Umbilical cord (tissue), 2 donors: ENCODE data around the gene HSPA4. TPM values are rescaled to one million over a fixed set of nuclear protein-coding genes. Genes with fewer than 3 reads are reported as not detected.
"Not testable (repeated sequence)": the region's sequence is repeated elsewhere in the genome, so short reads cannot be mapped to it uniquely, and the experiment has no call there.

Source experiments
- DNase-seq: peaks from one replicate; pipeline ENCODE4 v3.0.0-alpha.2; 2015; ENCODE audit warnings: low spot score
- total RNA-seq: library from RNA; depleted of rRNA; stranded (reverse); fragments of >200 nt; gene quantifications from one replicate; pipeline ENCODE4 v1.2.3, GENCODE V29; 2014; ENCODE audit warnings: low replicate concordance; ENCODE audit not compliant: insufficient read depth

Gene HSPA4
- total RNA-seq, 1 donor from 2014 or later = 82.3 TPM

- DNase-seq = no peak
Measured at GRCh38 chr5:133050521-133050920, 1.3 kb upstream of the HSPA4 start.

DNA sequence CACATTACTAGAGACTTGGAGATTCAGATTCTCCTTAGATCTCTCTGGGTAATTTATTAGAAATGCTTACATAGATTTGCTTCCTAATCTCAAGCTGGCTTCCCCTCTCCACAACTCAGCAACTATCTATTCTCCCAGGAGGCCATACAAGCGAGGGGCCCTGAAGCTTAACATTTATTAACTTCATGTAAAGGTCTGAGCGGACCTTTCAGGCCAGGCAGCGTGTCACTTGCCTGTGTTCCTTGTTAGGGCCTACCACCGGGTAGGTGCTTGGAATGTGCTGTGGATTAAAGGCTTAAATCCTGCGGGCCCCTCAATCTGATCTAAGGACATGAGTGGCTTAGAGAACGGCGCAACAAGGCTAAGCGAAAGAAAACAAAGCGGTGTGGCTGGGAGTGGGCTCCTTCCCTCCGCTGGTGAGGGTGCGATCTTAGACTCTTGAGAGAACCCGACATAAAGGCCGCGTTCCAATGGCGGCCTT, 712 bp upstream of the HSPA4 start:
- DNase-seq = no peak

DNA sequence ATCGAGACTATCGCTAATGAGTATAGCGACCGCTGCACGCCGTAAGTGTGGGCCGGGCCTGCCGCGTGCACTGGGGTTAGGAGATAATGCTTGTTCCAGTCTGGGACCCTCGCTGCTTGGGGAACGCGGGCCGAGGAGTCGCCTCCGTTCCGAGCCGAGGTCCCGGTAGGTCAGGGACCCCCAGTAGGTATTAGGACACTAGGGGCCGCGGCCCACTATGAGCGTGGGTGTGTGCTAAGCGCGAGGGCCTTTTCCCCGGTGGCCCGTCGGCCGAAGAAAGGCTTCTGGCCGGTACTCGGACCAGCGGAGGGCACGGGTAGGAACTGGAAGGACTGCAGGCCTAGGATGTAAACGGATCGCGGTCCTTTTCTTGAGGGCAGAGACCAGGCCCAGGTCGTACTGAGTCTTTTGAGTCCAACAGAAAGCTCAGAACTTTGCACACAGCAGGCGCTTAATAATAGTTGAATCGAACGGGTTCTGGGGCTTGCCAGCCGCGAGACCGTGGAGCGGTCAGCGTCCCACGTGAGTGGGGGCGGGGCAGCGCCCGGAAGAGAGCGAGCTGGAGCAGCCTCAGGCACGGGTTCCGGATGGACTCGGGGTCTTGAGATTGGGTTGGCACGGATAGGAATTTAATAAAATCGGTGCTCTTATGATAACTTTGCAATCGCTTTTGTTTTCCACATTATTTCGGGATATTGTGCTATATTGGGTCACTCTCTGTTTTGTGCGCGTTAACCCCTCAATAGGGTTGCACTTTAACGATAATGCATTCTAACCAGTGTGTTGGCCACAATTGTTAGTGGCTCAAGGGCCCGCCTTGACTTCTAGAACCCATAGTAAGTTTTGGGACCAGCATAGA, 733 bp downstream of the HSPA4 start:
- peak; percentile 48 for DNase-seq

DNA sequence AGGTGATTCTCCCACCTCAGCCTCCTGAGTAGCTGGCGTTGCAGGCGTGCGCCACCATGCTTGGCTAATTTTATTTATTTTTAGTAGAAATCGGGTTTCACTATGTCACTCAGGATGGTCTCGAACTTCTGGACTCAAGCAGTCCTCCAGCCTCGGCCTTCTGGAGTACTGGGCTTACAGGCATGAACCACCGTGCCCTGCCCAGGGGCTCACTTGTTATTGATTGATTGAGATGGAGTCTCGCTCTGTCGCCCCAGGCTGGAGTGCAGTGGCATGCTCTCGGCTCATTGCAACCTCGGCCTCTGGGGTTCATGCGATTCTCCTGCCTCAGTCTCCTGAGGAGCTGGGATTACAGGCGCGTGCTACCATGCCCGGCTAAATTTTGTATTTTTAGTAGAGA, 1.6 kb downstream of the HSPA4 start:
- DNase-seq = no peak

- no peak for DNase-seq
Measured at GRCh38 chr5:133054697-133055471, 3.1 kb downstream of the HSPA4 start.

DNA sequence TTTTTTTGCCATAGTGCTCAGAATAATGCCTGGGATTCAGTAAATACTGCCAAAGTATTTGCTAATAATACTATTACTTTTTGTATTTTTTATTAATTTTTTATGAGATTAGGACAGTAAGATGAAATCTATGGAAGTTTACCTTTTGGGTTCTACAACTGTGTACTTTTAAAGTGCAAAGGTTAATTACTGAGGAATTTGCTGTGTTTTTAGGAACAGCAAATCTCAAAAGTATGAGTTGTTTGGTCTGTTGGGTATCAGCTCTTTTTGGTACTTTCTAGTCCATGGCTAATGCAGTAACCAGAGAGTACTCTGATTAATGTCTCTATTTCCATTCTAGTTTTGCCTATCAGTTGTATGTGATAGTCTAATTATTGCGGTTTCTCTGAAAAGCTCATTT, 5.1 kb downstream of the HSPA4 start:
- no peak for DNase-seq

GRCh38 chr5:133059621-133060020, 7.8 kb downstream of the HSPA4 start:
- DNase-seq = no peak

DNA sequence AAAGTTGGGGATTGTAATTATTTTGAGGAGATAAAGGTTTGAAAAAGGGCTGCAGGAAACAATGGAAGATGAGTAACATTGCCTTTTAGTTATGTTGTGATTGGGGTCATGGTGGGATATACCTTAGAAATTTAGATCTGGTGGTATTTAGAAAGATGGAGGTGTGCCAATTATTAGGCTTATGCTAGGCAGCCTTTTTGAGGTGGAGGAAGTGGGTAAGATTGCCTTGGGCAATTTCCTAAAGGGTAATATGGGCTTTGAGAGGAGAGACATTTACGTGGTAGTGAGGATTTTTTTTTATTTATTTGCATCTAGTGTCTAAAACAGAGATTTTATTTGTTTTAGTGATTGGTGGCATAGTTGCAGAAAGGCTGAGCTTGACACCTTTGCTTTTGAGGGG, 10.5 kb downstream of the HSPA4 start:
- no peak for DNase-seq

DNA sequence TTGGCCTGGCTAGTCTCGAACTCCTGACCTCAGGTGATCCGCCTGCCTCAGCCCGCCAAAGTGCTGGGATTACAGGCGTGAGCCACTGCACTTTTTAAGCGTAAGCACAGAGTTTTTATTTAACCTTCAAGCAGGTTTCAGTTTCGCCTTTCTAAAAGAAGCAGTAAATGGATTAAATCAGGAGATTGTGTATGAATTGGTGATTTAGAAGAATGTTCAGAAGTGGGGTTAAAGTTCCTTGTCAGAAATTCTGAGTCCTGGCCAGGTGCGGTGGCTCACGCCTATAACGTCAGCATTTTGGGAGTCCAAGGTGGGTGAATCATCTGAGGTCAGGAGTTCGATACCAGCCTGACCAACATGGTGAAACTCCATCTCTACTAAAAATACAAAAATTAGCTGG, 12.2 kb downstream of the HSPA4 start:
- no peak for DNase-seq

GRCh38 chr5:133065471-133065870, 13.7 kb downstream of the HSPA4 start:
- DNase-seq = peak; percentile 66

- no peak for DNase-seq
Measured at GRCh38 chr5:133066045-133066444, 14.2 kb downstream of the HSPA4 start.

DNA sequence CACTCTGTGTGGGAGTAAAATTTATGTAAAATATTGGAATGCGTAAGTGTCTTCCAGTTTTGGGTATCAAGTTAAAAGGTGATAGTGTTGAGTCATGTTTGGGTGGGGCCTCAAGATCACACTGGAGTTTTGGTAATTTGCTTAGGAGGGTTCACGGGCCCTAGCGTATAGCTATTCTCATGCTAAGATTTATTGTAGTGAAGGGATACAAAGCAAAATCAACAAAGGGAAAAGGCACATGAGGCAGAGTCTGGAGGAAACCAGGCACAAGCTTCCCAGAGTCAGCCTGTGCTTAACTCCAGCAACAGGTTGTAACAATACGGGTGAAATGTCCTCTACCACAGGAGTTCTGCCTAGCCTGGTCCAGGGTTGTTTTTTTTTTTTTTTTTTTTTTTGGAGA, 20.2 kb downstream of the HSPA4 start:
- no peak for DNase-seq

- peak; percentile 18 for DNase-seq
Measured at GRCh38 chr5:133075572-133076536, 24.0 kb downstream of the HSPA4 start.

DNA sequence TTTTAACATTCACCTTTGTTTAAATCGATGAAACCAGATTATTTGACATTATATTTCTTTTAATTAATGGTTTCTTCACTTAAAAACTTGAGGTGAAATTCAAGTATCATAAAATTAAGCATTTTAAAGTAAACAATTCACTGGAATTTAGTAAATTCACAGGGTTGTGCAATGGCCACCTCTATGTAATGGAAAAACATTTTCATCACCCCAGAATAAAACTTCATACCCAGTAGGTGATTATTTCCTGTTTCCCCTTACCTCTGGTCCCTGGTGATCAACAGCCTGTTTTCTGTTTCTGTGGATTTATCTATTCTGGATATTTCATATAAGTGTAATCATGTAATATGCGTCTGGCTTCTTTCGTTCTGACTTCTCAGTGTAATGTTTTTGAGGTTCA, 27.2 kb downstream of the HSPA4 start:
- DNase-seq = no peak

DNA sequence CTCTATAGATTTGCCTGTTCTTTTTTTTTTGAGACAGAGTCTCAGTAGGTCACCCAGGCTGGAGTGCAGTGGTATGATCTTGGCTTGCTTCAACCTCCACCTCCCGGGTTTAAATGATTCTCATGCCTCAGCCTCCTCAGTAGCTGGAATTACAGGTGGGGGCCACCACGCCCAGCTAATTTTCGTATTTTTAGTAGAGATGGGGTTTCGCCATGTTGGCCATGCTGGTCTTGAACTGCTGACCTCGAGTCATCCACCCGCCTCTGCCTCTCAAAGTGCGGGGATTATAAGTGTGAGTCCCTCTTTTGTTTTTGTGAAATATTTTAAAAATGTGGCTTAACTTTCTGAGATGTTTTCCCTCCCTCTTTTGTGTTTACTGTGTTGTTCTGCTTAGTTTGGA, 29.2 kb downstream of the HSPA4 start:
- no peak for DNase-seq

DNA sequence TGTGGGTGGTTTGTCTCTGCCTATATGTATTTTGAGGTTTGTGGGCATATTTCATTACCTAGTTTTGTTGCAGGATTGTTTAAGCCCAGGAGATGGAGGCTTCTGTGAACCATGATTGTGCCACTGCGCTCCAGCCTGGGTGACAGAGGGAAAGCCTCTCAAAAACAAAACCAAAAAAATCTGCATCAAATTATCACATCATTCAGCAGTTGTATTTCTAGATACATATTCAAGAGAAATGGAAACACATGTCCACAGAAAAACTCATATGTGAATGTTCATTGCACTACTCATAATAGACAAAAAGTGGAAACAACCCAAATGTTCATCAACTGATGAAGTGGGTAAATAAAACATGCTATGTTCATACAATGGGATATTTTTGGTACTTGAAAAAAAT, 29.9 kb downstream of the HSPA4 start:
- DNase-seq = no peak

GRCh38 chr5:133082128-133082527, 30.3 kb downstream of the HSPA4 start:
- no peak for DNase-seq

- no peak for DNase-seq
Measured at GRCh38 chr5:133083901-133084300, 32.1 kb downstream of the HSPA4 start.

GRCh38 chr5:133085171-133085570, 33.4 kb downstream of the HSPA4 start:
- DNase-seq = not testable (repeated sequence)

- DNase-seq = no peak
Measured at GRCh38 chr5:133086366-133086875, 34.6 kb downstream of the HSPA4 start.

GRCh38 chr5:133088064-133088463, 36.3 kb downstream of the HSPA4 start:
- DNase-seq = no peak
